ENCODE data around the gene NES.

NES gene

GRCh38 chr1:156700736-156701531 lies 23.7 kb upstream of the NES start:
- Histone ChIP-seq H3K4me1 (ENCODE audit: control insufficient read depth in 1 of 2, insufficient read depth in 2 of 2, low read length in 2 of 2) (peaks cover 20 to 37% of the 10 kb centered on the region in 2 experiments), H4K8ac (ENCODE audit: low read depth, low read length) (no peak overlapping the region), H3K4me2 (ENCODE audit: low read length) (peak overlapping the region; percentile 9)

DNA sequence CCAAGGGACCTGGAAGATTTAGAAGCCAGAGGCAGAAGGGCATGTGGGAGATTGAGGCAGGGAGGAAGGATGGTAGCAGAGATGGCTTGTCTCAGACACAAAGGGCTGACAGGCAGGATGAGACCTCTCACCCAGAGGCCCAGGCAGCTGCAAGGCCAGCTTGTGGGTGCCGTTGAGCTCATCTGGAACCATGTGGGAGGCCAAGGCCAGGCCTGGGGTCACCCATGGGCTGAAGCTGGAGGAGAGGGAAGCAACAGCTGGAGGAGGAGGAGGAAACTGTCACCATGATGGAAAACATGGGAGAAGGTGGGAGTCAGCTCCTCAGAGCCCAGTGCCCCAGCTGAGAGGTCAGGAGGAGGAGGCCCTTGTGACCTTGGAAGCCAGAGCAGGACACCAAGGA lies 21.8 kb upstream of the NES start:
- no peak overlapping the region for H3K27ac ChIP-seq (ENCODE audit: low read depth, low read length)
- H3K4me1 ChIP-seq (ENCODE audit: control insufficient read depth in 1 of 2, insufficient read depth in 2 of 2, low read length in 2 of 2), result peaks cover 14 to 25% of the 10 kb centered on the region in 2 experiments
- H3K9me3 ChIP-seq (ENCODE audit: insufficient read depth, low read depth, low read length), result peaks cover 3% of the 10 kb centered on the region
- no peak overlapping the region for H4K12ac ChIP-seq (ENCODE audit: low read depth, low read length)
- H3K9ac ChIP-seq (ENCODE audit: low read length), result no peak overlapping the region
- no CpG with 5 or more reads among the region's 1 CpG for WGBS (ENCODE audit: extremely low coverage, insufficient coverage, insufficient read length)
- H2BK120ac ChIP-seq (ENCODE audit: insufficient read depth, low read length, poor library complexity), result no peak overlapping the region
- no peak overlapping the region for H3K4me2 ChIP-seq (ENCODE audit: low read length)
- no peak overlapping the region for H2AFZ ChIP-seq (ENCODE audit: insufficient read depth, low read length, poor library complexity)
- no peak overlapping the region for H3K4ac ChIP-seq (ENCODE audit: low read depth, low read length)
- no peak for DNase-seq
- no peaks in the 10 kb centered on the region for H3K79me2 ChIP-seq (ENCODE audit: control insufficient read depth, insufficient read depth, low read length, poor library complexity)
- H3K18ac ChIP-seq (ENCODE audit: low read length), result no peak overlapping the region
- H3K4me3 ChIP-seq (ENCODE audit: low read depth, low read length), result no peak overlapping the region
- no peak overlapping the region for H2AK5ac ChIP-seq (ENCODE audit: low read length)
- H3K36me3 ChIP-seq (ENCODE audit: control insufficient read depth in 1 of 2, insufficient read depth in 2 of 2, low read length in 2 of 2), result peaks cover 22 to 26% of the 10 kb centered on the region in 2 experiments
- no peak overlapping the region for H3K23ac ChIP-seq (ENCODE audit: low read length)
- no peak overlapping the region for H4K91ac ChIP-seq (ENCODE audit: low read depth, low read length)
- H2BK12ac ChIP-seq (ENCODE audit: low read length), result no peak overlapping the region
- peaks cover 5% of the 10 kb centered on the region for H3K79me1 ChIP-seq (ENCODE audit: low read length)
- H3K27me3 ChIP-seq (ENCODE audit: insufficient read depth, low read length), result no peaks in the 10 kb centered on the region
- no peak overlapping the region for H4K8ac ChIP-seq (ENCODE audit: low read depth, low read length)
- H3K14ac ChIP-seq (ENCODE audit: low read length), result no peak overlapping the region
- no peak overlapping the region for H2BK5ac ChIP-seq (ENCODE audit: low read depth, low read length, poor library complexity)

More at GRCh38 chr1:156700736-156701531, 23.7 kb upstream of the NES start:
- H2BK120ac ChIP-seq (ENCODE audit: insufficient read depth, low read length, poor library complexity), result no peak overlapping the region
- no peak overlapping the region for H2BK12ac ChIP-seq (ENCODE audit: low read length)
- H3K4ac ChIP-seq (ENCODE audit: low read depth, low read length), result no peak overlapping the region
- no peak overlapping the region for H2BK5ac ChIP-seq (ENCODE audit: low read depth, low read length, poor library complexity)
- no peak overlapping the region for H3K14ac ChIP-seq (ENCODE audit: low read length)
- no peak overlapping the region for H2AFZ ChIP-seq (ENCODE audit: insufficient read depth, low read length, poor library complexity)
- DNase-seq, result no peak
- no peak overlapping the region for H4K91ac ChIP-seq (ENCODE audit: low read depth, low read length)
- H3K4me3 ChIP-seq (ENCODE audit: low read depth, low read length), result no peak overlapping the region
- H3K36me3 ChIP-seq (ENCODE audit: control insufficient read depth in 1 of 2, insufficient read depth in 2 of 2, low read length in 2 of 2), result peaks cover 22 to 26% of the 10 kb centered on the region in 2 experiments
- H3K9me3 ChIP-seq (ENCODE audit: insufficient read depth, low read depth, low read length), result peaks cover 3% of the 10 kb centered on the region
- H3K27ac ChIP-seq (ENCODE audit: low read depth, low read length), result no peak overlapping the region
- H4K12ac ChIP-seq (ENCODE audit: low read depth, low read length), result no peak overlapping the region
- no peaks in the 10 kb centered on the region for H3K79me2 ChIP-seq (ENCODE audit: control insufficient read depth, insufficient read depth, low read length, poor library complexity)
- no peak overlapping the region for H2AK5ac ChIP-seq (ENCODE audit: low read length)
- peaks cover 11% of the 10 kb centered on the region for H3K79me1 ChIP-seq (ENCODE audit: low read length)
- no peak overlapping the region for H3K23ac ChIP-seq (ENCODE audit: low read length)
- WGBS (ENCODE audit: extremely low coverage, insufficient coverage, insufficient read length), result no CpG with 5 or more reads among the region's 8 CpGs
- no peak overlapping the region for H3K9ac ChIP-seq (ENCODE audit: low read length)
- H3K27me3 ChIP-seq (ENCODE audit: insufficient read depth, low read length), result peaks cover 3% of the 10 kb centered on the region
- no peak overlapping the region for H3K18ac ChIP-seq (ENCODE audit: low read length)

GRCh38 chr1:156697481-156697880 lies 20.3 kb upstream of the NES start:
- H3K4me3 ChIP-seq (ENCODE audit: low read depth, low read length), result no peak overlapping the region
- peaks cover 22 to 26% of the 10 kb centered on the region in 2 experiments for H3K36me3 ChIP-seq (ENCODE audit: control insufficient read depth in 1 of 2, insufficient read depth in 2 of 2, low read length in 2 of 2)
- H3K9ac ChIP-seq (ENCODE audit: low read length), result no peak overlapping the region
- peaks cover 3% of the 10 kb centered on the region for H3K9me3 ChIP-seq (ENCODE audit: insufficient read depth, low read depth, low read length)
- no peak overlapping the region for H4K12ac ChIP-seq (ENCODE audit: low read depth, low read length)
- H4K91ac ChIP-seq (ENCODE audit: low read depth, low read length), result no peak overlapping the region
- H3K27me3 ChIP-seq (ENCODE audit: insufficient read depth, low read length), result no peaks in the 10 kb centered on the region
- H2BK120ac ChIP-seq (ENCODE audit: insufficient read depth, low read length, poor library complexity), result no peak overlapping the region
- no peak overlapping the region for H2BK12ac ChIP-seq (ENCODE audit: low read length)
- no peak overlapping the region for H2AK5ac ChIP-seq (ENCODE audit: low read length)
- no peak overlapping the region for H3K23ac ChIP-seq (ENCODE audit: low read length)
- WGBS (ENCODE audit: extremely low coverage, insufficient coverage, insufficient read length), result no CpG with 5 or more reads among the region's 8 CpGs
- no peak overlapping the region for H3K14ac ChIP-seq (ENCODE audit: low read length)
- DNase-seq, result no peak
- H2BK5ac ChIP-seq (ENCODE audit: low read depth, low read length, poor library complexity), result no peak overlapping the region
- no peak overlapping the region for H3K18ac ChIP-seq (ENCODE audit: low read length)
- no peak overlapping the region for H3K4ac ChIP-seq (ENCODE audit: low read depth, low read length)
- H3K4me1 ChIP-seq (ENCODE audit: control insufficient read depth in 1 of 2, insufficient read depth in 2 of 2, low read length in 2 of 2), result peaks cover 14 to 32% of the 10 kb centered on the region in 2 experiments
- no peak overlapping the region for H2AFZ ChIP-seq (ENCODE audit: insufficient read depth, low read length, poor library complexity)
- H3K79me1 ChIP-seq (ENCODE audit: low read length), result peaks cover 16% of the 10 kb centered on the region
- no peak overlapping the region for H3K4me2 ChIP-seq (ENCODE audit: low read length)
- H4K8ac ChIP-seq (ENCODE audit: low read depth, low read length), result no peak overlapping the region
- H3K27ac ChIP-seq (ENCODE audit: low read depth, low read length), result no peak overlapping the region
- H3K79me2 ChIP-seq (ENCODE audit: control insufficient read depth, insufficient read depth, low read length, poor library complexity), result peaks cover 3% of the 10 kb centered on the region

- no peak overlapping the region for H3K4me2 ChIP-seq (ENCODE audit: low read length)
- no peak overlapping the region for H2BK5ac ChIP-seq (ENCODE audit: low read depth, low read length, poor library complexity)
- no peak overlapping the region for H3K4ac ChIP-seq (ENCODE audit: low read depth, low read length)
- H4K91ac ChIP-seq (ENCODE audit: low read depth, low read length), result no peak overlapping the region
- H3K79me1 ChIP-seq (ENCODE audit: low read length), result peaks cover 23% of the 10 kb centered on the region
- H3K4me1 ChIP-seq (ENCODE audit: control insufficient read depth in 1 of 2, insufficient read depth in 2 of 2, low read length in 2 of 2), result peaks cover 21 to 38% of the 10 kb centered on the region in 2 experiments
- peaks cover 3% of the 10 kb centered on the region for H3K79me2 ChIP-seq (ENCODE audit: control insufficient read depth, insufficient read depth, low read length, poor library complexity)
- H2AFZ ChIP-seq (ENCODE audit: insufficient read depth, low read length, poor library complexity), result no peak overlapping the region
- no peak overlapping the region for H3K4me3 ChIP-seq (ENCODE audit: low read depth, low read length)
- H3K9ac ChIP-seq (ENCODE audit: low read length), result no peak overlapping the region
- no CpG with 5 or more reads among the region's 8 CpGs for WGBS (ENCODE audit: extremely low coverage, insufficient coverage, insufficient read length)
- no peak overlapping the region for H3K14ac ChIP-seq (ENCODE audit: low read length)
- peaks cover 3% of the 10 kb centered on the region for H3K9me3 ChIP-seq (ENCODE audit: insufficient read depth, low read depth, low read length)
- no peak overlapping the region for H3K27ac ChIP-seq (ENCODE audit: low read depth, low read length)
- peaks cover 22 to 26% of the 10 kb centered on the region in 2 experiments for H3K36me3 ChIP-seq (ENCODE audit: control insufficient read depth in 1 of 2, insufficient read depth in 2 of 2, low read length in 2 of 2)
- no peak overlapping the region for H2AK5ac ChIP-seq (ENCODE audit: low read length)
- no peak overlapping the region for H2BK12ac ChIP-seq (ENCODE audit: low read length)
- H2BK120ac ChIP-seq (ENCODE audit: insufficient read depth, low read length, poor library complexity), result no peak overlapping the region
- no peak overlapping the region for H4K12ac ChIP-seq (ENCODE audit: low read depth, low read length)
- H3K18ac ChIP-seq (ENCODE audit: low read length), result no peak overlapping the region
- DNase-seq, result no peak
- no peak overlapping the region for H3K23ac ChIP-seq (ENCODE audit: low read length)
- H4K8ac ChIP-seq (ENCODE audit: low read depth, low read length), result no peak overlapping the region
- no peaks in the 10 kb centered on the region for H3K27me3 ChIP-seq (ENCODE audit: insufficient read depth, low read length)
Observed at GRCh38 chr1:156696755-156697154, 19.5 kb upstream of the NES start.
